ENCODE results near the gene ZNF267.
"Not testable (repeated sequence)": the region's sequence is repeated elsewhere in the genome, so short reads cannot be mapped to it uniquely, and the experiment has no call there.

The ZNF267 gene

DNA sequence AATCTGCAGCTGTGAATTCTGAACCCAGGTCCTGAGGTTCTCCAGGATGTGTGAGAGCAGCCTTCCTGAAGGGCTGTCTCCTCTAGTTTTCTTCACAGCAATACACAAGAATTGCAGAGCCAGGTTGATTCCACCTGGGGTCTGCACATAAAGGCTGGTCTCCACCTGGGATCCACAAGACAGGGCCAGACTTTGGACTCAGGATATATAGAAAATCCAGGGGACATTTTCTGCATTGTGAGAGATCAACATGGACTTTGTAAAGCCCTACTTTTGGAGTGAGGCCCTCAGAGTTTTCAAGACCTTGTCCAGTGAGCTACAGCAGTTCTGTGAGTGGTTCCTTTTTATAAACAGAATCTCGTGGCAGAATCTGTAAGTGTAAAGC, 6.3 kb downstream of the ZNF267 start:
- no peak for DNase-seq

- peak; percentile 48 for DNase-seq
Measured at GRCh38 chr16:31880322-31880979, 6.8 kb downstream of the ZNF267 start.

- DNase-seq = no peak
Measured at GRCh38 chr16:31886227-31886626, 12.6 kb downstream of the ZNF267 start.

DNA sequence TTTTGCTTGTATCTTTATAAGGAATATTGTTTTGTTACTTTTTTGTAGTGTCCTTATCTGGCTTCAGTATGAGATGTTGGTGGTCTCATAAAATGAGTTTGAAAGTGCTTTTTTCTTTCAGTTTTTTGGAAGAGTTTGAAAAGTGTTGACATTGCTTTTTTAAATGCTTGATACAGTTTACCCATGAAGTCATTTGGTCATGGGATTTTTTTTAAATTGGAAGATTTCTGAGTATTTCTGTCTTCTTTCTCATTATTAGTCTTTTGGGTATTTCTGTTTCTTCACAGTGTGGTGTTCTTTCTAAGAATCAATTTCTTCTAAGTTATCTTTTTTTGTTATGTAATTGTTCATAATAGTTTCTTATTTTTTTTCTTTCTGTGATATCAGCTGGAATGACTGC, 15.1 kb downstream of the ZNF267 start:
- DNase-seq = no peak

DNA sequence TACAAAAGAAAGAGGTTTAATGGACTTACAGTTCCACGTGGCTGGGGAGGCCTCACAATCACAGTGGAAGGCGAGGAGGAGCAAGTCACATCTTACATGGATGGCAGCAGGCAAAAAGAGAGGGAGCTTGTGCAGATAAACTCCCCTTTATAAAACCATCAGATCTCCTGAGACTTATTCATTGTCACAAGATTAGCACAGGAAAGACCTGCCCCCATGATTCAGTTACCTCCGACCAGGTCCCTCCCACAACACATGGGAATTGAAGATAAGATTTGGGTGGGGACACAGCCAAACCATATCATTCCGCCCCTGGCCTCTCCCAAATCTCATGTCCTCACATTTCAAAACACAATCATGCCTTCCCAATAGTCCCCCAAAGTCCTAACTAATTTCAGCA, 18.5 kb downstream of the ZNF267 start:
- DNase-seq = not testable (repeated sequence)

DNA sequence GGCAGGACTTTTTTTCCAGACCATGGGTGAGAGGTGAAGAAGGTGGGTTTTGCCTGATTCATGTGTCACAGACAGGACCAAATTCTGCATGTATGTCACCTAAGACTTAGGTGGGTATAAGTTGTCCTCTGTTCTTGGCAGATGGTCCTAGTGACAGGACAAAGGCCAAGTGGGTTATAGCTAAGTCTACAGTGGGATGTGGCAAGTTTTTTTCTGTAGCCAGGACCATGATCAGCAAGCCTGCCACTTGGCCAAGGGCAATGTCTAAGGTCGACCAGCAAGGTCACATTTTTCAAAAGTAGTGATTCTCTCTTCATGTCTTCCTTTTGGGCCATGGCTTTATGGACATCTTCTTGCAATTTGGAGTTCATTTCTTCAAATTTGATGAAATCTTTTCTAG, 20.2 kb downstream of the ZNF267 start:
- no peak for DNase-seq

DNA sequence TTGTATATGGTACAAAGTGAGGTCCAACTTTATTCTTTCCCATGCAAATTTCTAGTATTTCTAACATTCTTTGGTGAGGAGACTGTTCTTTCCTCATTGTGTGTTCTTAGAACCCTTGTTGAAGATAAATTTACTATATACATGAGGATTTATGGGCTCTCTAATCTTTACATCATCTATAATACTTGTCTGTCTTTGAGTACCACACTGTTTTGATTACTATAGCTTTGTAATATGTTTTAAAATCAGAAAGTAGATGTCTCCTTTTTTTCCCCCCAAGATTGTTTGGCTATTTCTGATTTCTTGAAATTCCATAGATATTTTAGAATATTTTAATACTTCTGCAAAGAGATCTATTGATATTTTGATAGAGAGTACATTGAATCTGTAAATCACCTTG, 23.7 kb downstream of the ZNF267 start:
- DNase-seq = no peak

- DNase-seq = no peak
Measured at GRCh38 chr16:31899505-31899904, 25.9 kb downstream of the ZNF267 start.

DNA sequence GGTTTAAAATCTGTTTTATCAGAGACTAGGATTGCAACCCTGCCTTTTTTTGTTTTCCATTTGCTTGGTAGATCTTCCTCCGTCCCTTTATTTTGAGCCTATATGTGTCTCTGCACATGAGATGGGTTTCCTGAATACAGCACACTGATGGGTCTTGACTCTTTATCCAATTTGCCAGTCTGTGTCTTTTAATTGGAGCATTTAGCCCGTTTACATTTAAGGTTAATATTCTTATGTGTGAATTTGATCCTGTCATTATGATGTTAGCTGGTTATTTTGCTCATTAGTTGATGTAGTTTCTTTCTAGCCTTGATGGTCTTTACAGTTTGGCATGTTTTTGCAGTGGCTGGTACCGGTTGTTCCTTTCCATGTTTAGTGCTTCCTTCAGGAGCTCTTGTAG, 31.0 kb downstream of the ZNF267 start:
- DNase-seq = not testable (repeated sequence)

- no peak for DNase-seq
Measured at GRCh38 chr16:31913668-31914067, 40.1 kb downstream of the ZNF267 start.

- DNase-seq = no peak
Measured at GRCh38 chr16:31916056-31916488, 42.5 kb downstream of the ZNF267 start.

DNA sequence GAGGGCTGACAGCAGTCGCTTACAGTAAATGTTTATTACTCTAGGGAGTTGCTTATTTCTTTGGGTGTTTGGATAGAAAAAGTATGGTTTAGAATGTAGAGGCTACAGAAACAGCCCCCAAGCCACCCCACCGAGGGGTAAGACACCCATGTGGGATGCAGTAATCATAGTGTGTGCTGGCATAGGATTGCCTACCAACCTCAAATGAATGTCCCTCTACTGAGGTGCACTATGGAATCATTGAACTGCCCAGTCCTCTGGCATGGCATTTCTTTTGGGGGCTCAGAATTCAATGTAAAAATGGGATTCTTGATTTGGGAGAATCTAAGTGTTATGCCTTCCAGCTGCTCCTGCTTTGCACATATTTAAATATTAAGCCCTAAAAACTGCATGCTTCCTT, 46.8 kb downstream of the ZNF267 start:
- DNase-seq = no peak

- DNase-seq = not testable (repeated sequence)
Measured at GRCh38 chr16:31951806-31952205, 78.2 kb downstream of the ZNF267 start.

- DNase-seq = not testable (repeated sequence)
Measured at GRCh38 chr16:31952206-31952605, 78.6 kb downstream of the ZNF267 start.

DNA sequence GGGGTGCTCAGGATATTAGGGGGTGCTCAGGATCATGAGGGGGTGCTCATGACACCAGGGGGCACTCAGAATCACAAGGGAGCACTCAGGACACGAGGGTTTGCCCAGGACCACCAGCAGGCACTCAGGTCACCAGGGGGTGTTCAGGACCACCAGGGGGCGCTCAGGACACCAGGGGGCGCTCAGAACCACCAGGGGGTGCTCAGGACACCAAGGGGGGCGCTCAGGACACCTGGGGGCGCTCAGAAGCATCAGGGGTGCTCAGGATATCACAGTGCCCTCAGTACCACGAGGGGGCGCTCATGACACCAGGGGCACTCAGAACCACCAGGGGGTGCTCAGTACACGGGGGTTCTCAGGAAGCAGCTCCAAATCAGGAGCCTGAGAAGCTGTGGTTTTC, 82.6 kb downstream of the ZNF267 start:
- DNase-seq = peak; percentile 19

DNA sequence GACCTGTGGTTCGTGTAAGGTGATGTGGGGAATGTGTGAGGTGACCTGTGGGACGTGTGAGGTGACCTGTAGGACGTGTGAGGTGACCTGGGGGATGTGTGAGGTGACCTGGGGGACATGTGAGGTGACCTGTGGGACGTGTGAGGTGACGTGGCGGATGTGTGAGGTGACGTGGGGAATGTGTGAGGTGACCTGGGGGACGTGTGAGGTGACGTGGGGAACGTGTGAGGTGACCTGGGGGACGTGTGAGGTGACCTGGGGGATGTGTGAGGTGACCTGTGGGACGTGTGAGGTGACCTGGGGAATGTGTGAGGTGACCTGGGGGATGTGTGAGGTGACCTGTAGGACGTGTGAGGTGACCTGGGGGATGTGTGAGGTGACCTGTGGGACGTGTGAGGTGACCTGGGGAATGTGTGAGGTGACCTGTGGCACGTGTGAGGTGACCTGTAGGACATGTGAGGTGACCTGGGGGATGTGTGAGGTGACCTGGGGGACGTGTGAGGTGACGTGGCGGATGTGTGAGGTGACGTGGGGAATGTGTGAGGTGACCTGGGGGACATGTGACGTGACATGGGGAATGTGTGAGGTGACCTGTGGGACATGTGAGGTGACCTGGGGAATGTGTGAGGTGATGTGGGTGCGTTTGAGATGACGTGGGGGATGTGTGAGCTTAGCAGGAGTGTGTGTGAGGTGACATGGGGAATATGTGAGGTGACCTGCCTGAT, 86.7 kb downstream of the ZNF267 start:
- DNase-seq = not testable (repeated sequence)

Measured in CD4-positive, alpha-beta T cell treated with Interleukin-17A for 4 hours (primary cell).